BLaER1 (cell line): ENCODE measurements around the gene PQBP1.

Experiments used
- H3K27ac ChIP-seq: shearing (Covaris generic); formaldehyde crosslinking; 2 replicates; pipeline ENCODE4 v1.8.1; 2022
- H3K27me3 ChIP-seq: shearing (Covaris generic); formaldehyde crosslinking; 2 replicates; pipeline ENCODE4 v1.8.1; 2022
- H3K36me3 ChIP-seq: shearing (Covaris generic); formaldehyde crosslinking; 2 replicates; pipeline ENCODE4 v1.8.1; 2022
- H3K4me1 ChIP-seq: shearing (Covaris generic); formaldehyde crosslinking; 2 replicates; pipeline ENCODE4 v1.8.1; 2022
- H3K4me2 ChIP-seq: shearing (Covaris generic); formaldehyde crosslinking; 2 replicates; pipeline ENCODE4 v1.8.1; 2022
- H3K4me3 ChIP-seq: shearing (Covaris generic); formaldehyde crosslinking; 2 replicates; pipeline ENCODE4 v1.8.1; 2022
- H3K9ac ChIP-seq: shearing (Covaris generic); formaldehyde crosslinking; 2 replicates; pipeline ENCODE4 v1.8.1; 2022
- H3K9me3 ChIP-seq: shearing (Covaris generic); formaldehyde crosslinking; 2 replicates; pipeline ENCODE4 v1.8.1; 2022
- H4K20me1 ChIP-seq: shearing (Covaris generic); formaldehyde crosslinking; 2 replicates; pipeline ENCODE4 v1.8.1; 2022
- Cebpa-rat ChIP-seq: shearing (Covaris generic); IDR thresholded peaks from 2 replicates; pipeline ENCODE4 v1.8.1; 2022

PQBP1 gene

DNA sequence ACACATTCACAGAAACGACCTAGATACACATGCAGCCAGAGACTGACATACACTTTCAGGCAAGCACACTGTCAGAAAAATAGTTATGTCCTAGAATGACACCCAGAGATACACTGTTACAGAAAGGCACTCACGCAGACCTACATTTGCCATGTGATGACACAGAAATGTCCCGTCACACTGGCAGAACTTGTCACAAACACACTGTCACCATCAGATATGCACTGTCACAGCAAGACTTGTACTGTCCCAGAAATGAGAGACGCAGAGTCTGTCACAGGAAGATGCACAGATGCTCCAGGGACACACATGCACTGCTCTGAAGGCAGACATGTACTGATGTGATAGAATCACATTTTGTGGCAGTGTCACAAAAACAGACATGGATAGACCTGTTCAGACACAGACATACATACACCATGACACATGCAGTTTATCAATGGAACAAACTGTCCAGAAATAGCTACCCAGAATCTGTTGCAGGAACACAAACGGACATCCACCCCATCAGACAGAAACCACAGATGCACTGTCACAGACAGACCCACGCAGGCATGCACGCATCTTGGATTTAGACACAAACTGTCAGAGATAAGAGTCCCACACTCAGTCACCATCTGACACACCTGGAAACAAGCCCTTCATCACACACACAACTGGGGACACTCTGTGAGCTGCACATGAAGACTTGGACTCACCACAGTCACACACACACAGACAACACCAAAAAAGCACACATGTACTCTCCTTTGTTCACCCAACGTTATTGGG lies 22.4 kb downstream of the PQBP1 start:
- peak overlapping the region; percentile 15; the same call in 1 of the 2 replicates for H3K9ac ChIP-seq
- H4K20me1 ChIP-seq: peaks cover 47% of the 10 kb centered on the region
- peaks cover 36% of the 10 kb centered on the region for H3K36me3 ChIP-seq
- no peak overlapping the region for H3K27ac ChIP-seq
- H3K4me3 ChIP-seq: no peak overlapping the region
- H3K4me1 ChIP-seq: peaks cover 33% of the 10 kb centered on the region
- peak overlapping the region; percentile 78 for H3K4me2 ChIP-seq
- H3K27me3 ChIP-seq: peaks cover 41% of the 10 kb centered on the region
- H3K9me3 ChIP-seq: no peaks in the 10 kb centered on the region; the same call in 1 of the 2 replicates
- TF ChIP-seq Cebpa-rat: no peak

DNA sequence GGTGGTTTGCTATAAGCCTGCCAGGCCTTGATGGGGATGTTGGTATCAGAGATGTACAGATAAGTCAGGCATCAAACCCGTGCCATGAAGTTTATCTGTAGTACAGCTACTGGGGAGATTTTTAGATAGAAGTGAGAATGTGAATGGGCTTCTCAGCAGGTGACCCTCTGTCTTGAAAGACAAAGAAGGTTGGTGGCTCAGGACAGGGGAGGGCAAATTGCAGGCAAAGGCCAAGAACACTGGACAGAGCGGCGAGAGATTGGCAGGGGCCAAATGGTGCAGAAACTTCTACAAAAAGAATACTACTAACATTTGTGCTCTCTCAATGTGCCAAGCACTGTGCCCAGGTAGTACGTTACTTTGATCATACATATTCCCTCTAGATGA lies 23.0 kb downstream of the PQBP1 start:
- peak overlapping the region; percentile 78 for H3K4me2 ChIP-seq

DNA sequence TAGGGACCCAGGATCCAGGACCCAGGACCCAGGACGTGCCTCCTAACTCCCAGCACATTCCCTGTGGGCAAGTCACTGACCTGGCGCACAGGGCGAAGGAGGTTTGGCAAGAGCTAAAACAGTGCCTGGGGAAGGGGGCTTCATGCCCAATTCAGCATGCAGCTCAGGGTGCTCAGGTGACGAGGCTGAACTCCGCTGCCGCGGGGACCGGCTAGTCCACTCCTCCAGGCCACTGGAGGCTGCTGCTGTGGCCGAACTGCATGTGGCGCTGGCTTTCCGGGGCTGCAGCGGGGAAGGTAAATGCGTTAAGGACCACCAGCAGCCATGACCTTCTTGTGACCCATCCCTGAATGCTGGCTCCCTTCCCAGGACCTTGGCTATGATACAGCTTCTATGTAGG lies 26.0 kb downstream of the PQBP1 start:
- Histone ChIP-seq H3K27ac (no peak overlapping the region), H4K20me1 (peaks cover 21% of the 10 kb centered on the region), H3K9ac (no peak overlapping the region), H3K4me1 (peaks cover 25% of the 10 kb centered on the region), H3K36me3 (peaks cover 46% of the 10 kb centered on the region), H3K9me3 (no peaks in the 10 kb centered on the region; the same call in 1 of the 2 replicates), H3K27me3 (peaks cover 48% of the 10 kb centered on the region), H3K4me2 (no peak overlapping the region), H3K4me3 (no peak overlapping the region)
- TF ChIP-seq Cebpa-rat: no peak

More for the DNA sequence above, 23.0 kb downstream of the PQBP1 start:
- H3K4me3 ChIP-seq: no peak overlapping the region
- H3K27ac ChIP-seq: no peak overlapping the region
- H3K27me3 ChIP-seq: peaks cover 36% of the 10 kb centered on the region
- no peak for TF ChIP-seq Cebpa-rat
- no peak overlapping the region; the same call in 1 of the 2 replicates for H3K9ac ChIP-seq
- no peaks in the 10 kb centered on the region; the same call in 1 of the 2 replicates for H3K9me3 ChIP-seq
- H3K36me3 ChIP-seq: peaks cover 36% of the 10 kb centered on the region
- H4K20me1 ChIP-seq: peaks cover 41% of the 10 kb centered on the region
- H3K4me1 ChIP-seq: peaks cover 33% of the 10 kb centered on the region

DNA sequence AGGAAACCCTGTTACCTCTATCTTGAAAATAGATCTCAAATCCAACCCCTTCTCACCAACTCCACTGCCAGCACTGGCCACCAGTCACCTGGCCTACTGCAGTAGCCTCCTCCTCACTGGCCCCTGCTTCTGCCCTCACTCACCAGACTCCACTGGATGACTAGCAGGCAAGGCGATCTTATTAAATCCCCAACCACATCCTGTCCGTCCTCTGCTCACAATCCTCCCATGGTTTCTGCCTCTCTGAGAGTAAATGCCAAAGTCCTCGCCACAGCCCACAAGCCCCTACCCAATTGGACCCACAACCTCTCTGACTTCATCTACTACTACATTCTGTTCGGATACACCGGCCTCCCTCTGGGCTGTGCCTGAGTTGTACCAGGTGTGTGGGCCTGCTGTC lies 26.5 kb downstream of the PQBP1 start:
- Histone ChIP-seq H3K27ac (no peak overlapping the region), H3K4me2 (no peak overlapping the region), H3K9me3 (no peaks in the 10 kb centered on the region), H3K9ac (no peak overlapping the region), H4K20me1 (peaks cover 21% of the 10 kb centered on the region), H3K27me3 (peaks cover 48% of the 10 kb centered on the region), H3K36me3 (peaks cover 46% of the 10 kb centered on the region), H3K4me1 (peaks cover 24% of the 10 kb centered on the region), H3K4me3 (no peak overlapping the region)
- TF ChIP-seq Cebpa-rat: no peak

DNA sequence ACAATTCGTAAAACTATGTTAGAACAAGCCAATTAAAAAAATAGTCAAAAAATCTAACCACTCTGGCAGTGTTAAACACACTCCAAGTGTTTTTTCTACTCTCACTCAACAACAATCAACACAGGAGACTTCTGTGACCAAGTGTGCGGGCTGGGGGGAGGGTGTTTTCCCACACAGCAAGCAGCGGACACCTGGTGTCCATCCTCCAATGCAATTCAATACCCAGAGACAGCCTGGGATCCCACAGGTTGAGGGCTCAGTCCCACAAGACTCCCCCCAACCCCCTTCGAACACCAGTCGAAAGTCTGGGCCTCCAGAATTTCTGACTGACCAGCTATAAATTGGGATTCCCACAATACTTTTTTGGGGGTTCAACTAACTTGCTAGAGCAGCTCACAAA lies 29.4 kb downstream of the PQBP1 start:
- Histone ChIP-seq H3K9me3 (no peaks in the 10 kb centered on the region), H3K4me3 (no peak overlapping the region), H4K20me1 (peaks cover 7% of the 10 kb centered on the region), H3K9ac (no peak overlapping the region), H3K36me3 (peaks cover 64% of the 10 kb centered on the region), H3K4me1 (peaks cover 5% of the 10 kb centered on the region; the same call in 1 of the 2 replicates), H3K27ac (no peak overlapping the region), H3K4me2 (no peak overlapping the region), H3K27me3 (peaks cover 36% of the 10 kb centered on the region)
- TF ChIP-seq Cebpa-rat: no peak

DNA sequence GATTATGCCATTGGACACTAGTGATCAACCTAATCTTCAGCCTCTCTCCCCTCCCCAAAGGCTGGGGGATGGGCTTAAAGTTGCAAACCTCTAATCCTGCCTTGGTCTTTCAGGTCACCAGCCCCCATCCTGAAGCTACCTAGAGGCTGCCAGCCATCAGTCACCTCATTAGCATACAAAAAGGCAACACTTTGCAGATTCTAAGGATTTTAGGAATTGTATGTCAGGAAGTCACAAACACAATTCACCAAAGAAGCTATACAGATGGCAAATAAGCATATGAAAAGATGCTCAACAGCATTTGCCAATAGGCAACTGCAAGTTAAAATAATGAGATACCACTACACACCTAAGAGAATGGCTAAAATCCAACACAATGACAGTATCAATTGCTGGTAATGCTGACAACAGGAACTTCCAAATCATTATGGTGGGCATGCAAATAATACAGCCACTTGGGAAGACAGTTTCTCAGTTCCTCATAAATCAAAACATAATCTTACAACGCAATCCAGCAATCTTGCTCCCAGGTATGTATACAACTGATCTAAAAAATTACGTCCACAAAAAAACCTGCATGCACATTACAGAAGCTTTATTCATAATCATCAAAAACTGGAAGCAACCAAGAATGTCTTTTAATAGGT lies 30.1 kb downstream of the PQBP1 start:
- Histone ChIP-seq H4K20me1 (no peaks in the 10 kb centered on the region; the same call in 1 of the 2 replicates), H3K9me3 (peaks cover 5% of the 10 kb centered on the region; the same call in 1 of the 2 replicates), H3K36me3 (peaks cover 64% of the 10 kb centered on the region), H3K27me3 (peaks cover 29% of the 10 kb centered on the region), H3K4me3 (no peak overlapping the region), H3K4me1 (peaks cover 5% of the 10 kb centered on the region; the same call in 1 of the 2 replicates), H3K27ac (no peak overlapping the region), H3K9ac (no peak overlapping the region), H3K4me2 (no peak overlapping the region; the same call in 1 of the 2 replicates)
- no peak for TF ChIP-seq Cebpa-rat

DNA sequence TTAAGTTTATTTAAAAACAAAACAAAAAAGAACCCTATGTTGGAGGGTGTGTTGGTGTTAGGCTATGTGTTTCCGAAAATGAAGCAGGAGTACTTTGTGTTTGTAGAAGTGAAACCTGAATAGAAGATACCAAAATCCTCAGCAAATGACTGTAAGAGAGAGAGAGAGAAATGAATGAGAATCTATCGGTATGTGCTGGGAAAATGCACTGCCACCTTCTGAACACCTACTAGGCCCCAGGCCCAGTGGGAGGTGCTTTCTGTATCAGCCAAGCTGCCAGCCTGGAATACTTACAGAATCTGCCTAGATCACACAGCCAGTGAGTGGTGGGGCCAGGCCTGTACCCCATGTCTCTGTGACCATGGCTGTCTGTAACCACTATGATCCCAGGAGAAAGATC lies 36.0 kb downstream of the PQBP1 start:
- no peak overlapping the region for H3K4me2 ChIP-seq
- H3K9ac ChIP-seq: no peak overlapping the region
- no peak overlapping the region for H3K4me3 ChIP-seq
- peaks cover 23% of the 10 kb centered on the region for H3K27me3 ChIP-seq
- TF ChIP-seq Cebpa-rat: no peak
- H3K36me3 ChIP-seq: peaks cover 50% of the 10 kb centered on the region
- no peak overlapping the region for H3K27ac ChIP-seq
- H3K4me1 ChIP-seq: peaks cover 28% of the 10 kb centered on the region
- H4K20me1 ChIP-seq: peaks cover 28% of the 10 kb centered on the region
- peaks cover 7% of the 10 kb centered on the region; the same call in 1 of the 2 replicates for H3K9me3 ChIP-seq

DNA sequence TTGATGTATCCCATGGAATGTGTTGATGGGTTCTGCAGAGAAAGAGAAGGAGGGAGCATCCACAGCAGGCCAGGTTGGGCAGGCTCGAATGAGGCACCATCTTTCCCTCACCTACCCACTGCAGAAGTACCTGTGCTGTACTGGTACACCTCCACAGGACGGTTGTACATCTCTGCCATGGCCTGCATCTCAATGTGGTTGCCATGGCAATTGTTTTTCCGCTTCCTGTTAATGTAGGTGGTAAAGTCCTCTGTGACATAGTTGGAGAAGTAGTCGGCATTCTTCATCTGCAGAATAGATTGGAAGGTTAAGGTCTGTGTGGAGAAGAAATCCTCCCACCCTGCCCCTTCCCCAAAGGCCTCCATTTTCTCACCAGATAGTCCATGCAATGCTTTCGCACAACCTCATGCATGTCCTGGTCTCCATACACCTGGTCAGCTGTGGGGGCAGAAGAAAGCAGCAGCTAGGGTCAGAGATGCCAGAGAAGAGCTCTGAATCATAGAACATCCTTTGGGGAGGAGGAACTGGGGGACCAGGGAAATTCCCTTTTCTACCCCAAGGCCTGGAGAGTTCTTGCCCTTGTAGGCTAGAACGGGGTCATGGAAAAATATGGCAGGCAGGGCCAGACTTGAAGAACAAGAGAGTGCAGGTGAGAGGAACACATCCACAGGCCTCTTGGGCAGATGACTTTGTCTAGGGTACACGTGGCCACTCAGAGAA lies 37.0 kb downstream of the PQBP1 start:
- Histone ChIP-seq H3K4me3 (no peak overlapping the region), H3K9me3 (peaks cover 7% of the 10 kb centered on the region; the same call in 1 of the 2 replicates), H3K27ac (no peak overlapping the region), H3K27me3 (peaks cover 31% of the 10 kb centered on the region), H3K36me3 (peaks cover 49% of the 10 kb centered on the region), H3K9ac (no peak overlapping the region), H3K4me1 (peaks cover 38% of the 10 kb centered on the region), H3K4me2 (no peak overlapping the region), H4K20me1 (peaks cover 38% of the 10 kb centered on the region)
- TF ChIP-seq Cebpa-rat: no peak

DNA sequence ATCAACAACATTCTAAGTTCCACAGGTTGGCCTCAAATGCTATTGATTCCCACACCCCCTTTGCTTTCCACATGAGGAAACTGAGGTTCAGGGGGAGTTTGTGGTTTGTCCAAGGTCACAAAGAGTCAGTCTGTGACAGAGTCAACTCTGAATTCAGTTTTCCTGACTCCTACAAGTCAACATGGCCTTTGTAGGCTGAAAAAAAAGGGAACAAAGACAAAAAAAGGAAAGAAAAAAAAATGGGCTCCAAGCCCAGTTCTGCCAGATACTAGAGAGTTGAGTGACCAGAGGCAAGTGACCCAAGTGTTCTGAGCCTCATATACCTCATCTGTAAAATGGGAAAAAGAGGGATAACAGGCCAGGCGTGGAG lies 37.6 kb downstream of the PQBP1 start:
- no peak overlapping the region for H3K27ac ChIP-seq
- peaks cover 44% of the 10 kb centered on the region for H3K4me1 ChIP-seq
- H3K27me3 ChIP-seq: peaks cover 37% of the 10 kb centered on the region
- H3K36me3 ChIP-seq: peaks cover 44% of the 10 kb centered on the region
- no peak overlapping the region for H3K9ac ChIP-seq
- no peak for TF ChIP-seq Cebpa-rat
- no peak overlapping the region for H3K4me3 ChIP-seq
- peaks cover 44% of the 10 kb centered on the region for H4K20me1 ChIP-seq
- H3K9me3 ChIP-seq: peaks cover 7% of the 10 kb centered on the region; the same call in 1 of the 2 replicates
- H3K4me2 ChIP-seq: no peak overlapping the region
